SK-N-MC (cell line): Measurements from ENCODE around the gene ELF4.
A peak's percentile ranks its signal among the peaks of the same experiment; 100 is the strongest.
"Not testable (repeated sequence)": the region's sequence is repeated elsewhere in the genome, so short reads cannot be mapped to it uniquely, and the experiment has no call there.

Source experiments
- DNase-seq: peaks from one replicate; pipeline ENCODE4 v3.0.0-alpha.2; 2011; ENCODE audit warnings: low read depth, low spot score
- H3K27ac ChIP-seq: fragments of 200-600 bp; sonication (generic); 2 replicates; pipeline ENCODE4 v1.5.1; 2016; ENCODE audit warnings: mixed run types
- H3K36me3 ChIP-seq: fragments of 200-600 bp; sonication (generic); 2 replicates; pipeline ENCODE4 v1.6.1; 2017; ENCODE audit warnings: antibody characterized with exemption, low read length, mixed read lengths; ENCODE audit not compliant: insufficient read depth
- H3K4me3 ChIP-seq: fragments of 200-600 bp; sonication (generic); 2 replicates; pipeline ENCODE4 v1.5.1; 2016
- H3K9ac ChIP-seq: fragments of 200-600 bp; sonication (generic); 2 replicates; pipeline ENCODE4 v1.8.0; 2017; ENCODE audit warnings: mixed run types, mixed read lengths; ENCODE audit not compliant: insufficient read length
- H3K9me3 ChIP-seq: fragments of 200-600 bp; sonication (generic); 2 replicates; pipeline ENCODE4 v1.6.1; 2017; ENCODE audit warnings: low read depth, mild to moderate bottlenecking, antibody characterized with exemption, low read length, moderate library complexity, mixed read lengths
- EZH2 ChIP-seq: fragments of 200-600 bp; sonication (generic); IDR thresholded peaks from one replicate; pipeline ENCODE4 v1.6.1; 2017; ENCODE audit warnings: antibody characterized with exemption
- FOXP2 ChIP-seq: optimal IDR thresholded peaks from 2 replicates; pipeline ENCODE3; 2011; ENCODE audit warnings: mild to moderate bottlenecking, moderate library complexity; ENCODE audit not compliant: insufficient read depth; ENCODE audit errors: extremely low read length, control extremely low read depth
- POLR2AphosphoS5 ChIP-seq: IDR thresholded peaks from 2 replicates; pipeline ENCODE4 v1.6.1; 2012; ENCODE audit warnings: mild to moderate bottlenecking, low read depth, low read length, borderline replicate concordance

Gene ELF4

GRCh38 chrX:130119312-130119898, 9.1 kb upstream of the ELF4 start:
- Histone ChIP-seq H3K4me3 (no peak overlapping the region), H3K27ac (no peak overlapping the region), H3K9me3 (no peaks in the 10 kb centered on the region), H3K36me3 (no peaks in the 10 kb centered on the region), H3K9ac (no peak overlapping the region)
- DNase-seq: no peak
- TF ChIP-seq POLR2AphosphoS5 (no peak), EZH2 (no peak), FOXP2 (no peak)

GRCh38 chrX:130118441-130119311, 8.4 kb upstream of the ELF4 start:
- no peaks in the 10 kb centered on the region for H3K36me3 ChIP-seq
- no peak overlapping the region for H3K4me3 ChIP-seq
- TF ChIP-seq EZH2 (no peak), POLR2AphosphoS5 (no peak), FOXP2 (no peak)
- H3K9me3 ChIP-seq: no peaks in the 10 kb centered on the region
- no peak for DNase-seq
- no peak overlapping the region for H3K9ac ChIP-seq
- H3K27ac ChIP-seq: no peak overlapping the region

GRCh38 chrX:130117166-130117565, 6.9 kb upstream of the ELF4 start:
- Histone ChIP-seq H3K9ac (no peak overlapping the region), H3K9me3 (no peaks in the 10 kb centered on the region), H3K4me3 (no peak overlapping the region), H3K36me3 (no peaks in the 10 kb centered on the region), H3K27ac (no peak overlapping the region)
- TF ChIP-seq EZH2: no peak
- TF ChIP-seq POLR2AphosphoS5: no peak
- no peak for TF ChIP-seq FOXP2
- DNase-seq: no peak

- H3K9me3 ChIP-seq, H3K4me3 ChIP-seq, H3K36me3 ChIP-seq, H3K9ac ChIP-seq, H3K27ac ChIP-seq, DNase-seq: not testable (repeated sequence)
These were observed 5.0 kb upstream of the ELF4 start for GRCh38 chrX:130115119-130115885.

GRCh38 chrX:130114141-130114588, 3.9 kb upstream of the ELF4 start:
- no peak overlapping the region for H3K9ac ChIP-seq
- no peak overlapping the region for H3K4me3 ChIP-seq
- H3K9me3 ChIP-seq: no peaks in the 10 kb centered on the region
- no peak for TF ChIP-seq EZH2
- no peak for TF ChIP-seq FOXP2
- no peak for DNase-seq
- H3K27ac ChIP-seq: no peak overlapping the region
- no peaks in the 10 kb centered on the region for H3K36me3 ChIP-seq

GRCh38 chrX:130111220-130112154, 1.2 kb upstream of the ELF4 start:
- Histone ChIP-seq H3K36me3 (no peaks in the 10 kb centered on the region), H3K9ac (peak overlapping the region; percentile 32), H3K27ac (peak overlapping the region; percentile 25; the same call in 1 of the 2 replicates), H3K9me3 (no peaks in the 10 kb centered on the region), H3K4me3 (peak overlapping the region; percentile 65)
- TF ChIP-seq FOXP2: no peak
- DNase-seq: no peak

- Histone ChIP-seq H3K4me3 (peak overlapping the region; percentile 82), H3K9ac (peak overlapping the region; percentile 77), H3K36me3 (no peaks in the 10 kb centered on the region), H3K9me3 (no peaks in the 10 kb centered on the region), H3K27ac (peak overlapping the region; percentile 67)
- TF ChIP-seq FOXP2 (no peak), POLR2AphosphoS5 (no peak), EZH2 (no peak)
- no peak for DNase-seq
These were observed 593 bp downstream of the ELF4 start for GRCh38 chrX:130109429-130110378.
